HG03439 (cell line): ENCODE data around the gene WDFY1.
A peak's percentile ranks its signal among the peaks of the same experiment; 100 is the strongest.

Experiments used
- ATAC-seq: cut with Tn5 transposase; IDR thresholded peaks from one replicate; pipeline ENCODE4 v1.9.1; 2021; ENCODE audit warnings: mild to moderate bottlenecking, moderate library complexity; ENCODE audit not compliant: unreplicated experiment

WDFY1 gene

GRCh38 chr2:223944703-223945531, at the start of gene WDFY1:
WDFY1 (minus strand) TSS chr2:223945335; CDS start chr2:223945284, 51 bp downstream.
- ATAC-seq: peak; percentile 72

DNA sequence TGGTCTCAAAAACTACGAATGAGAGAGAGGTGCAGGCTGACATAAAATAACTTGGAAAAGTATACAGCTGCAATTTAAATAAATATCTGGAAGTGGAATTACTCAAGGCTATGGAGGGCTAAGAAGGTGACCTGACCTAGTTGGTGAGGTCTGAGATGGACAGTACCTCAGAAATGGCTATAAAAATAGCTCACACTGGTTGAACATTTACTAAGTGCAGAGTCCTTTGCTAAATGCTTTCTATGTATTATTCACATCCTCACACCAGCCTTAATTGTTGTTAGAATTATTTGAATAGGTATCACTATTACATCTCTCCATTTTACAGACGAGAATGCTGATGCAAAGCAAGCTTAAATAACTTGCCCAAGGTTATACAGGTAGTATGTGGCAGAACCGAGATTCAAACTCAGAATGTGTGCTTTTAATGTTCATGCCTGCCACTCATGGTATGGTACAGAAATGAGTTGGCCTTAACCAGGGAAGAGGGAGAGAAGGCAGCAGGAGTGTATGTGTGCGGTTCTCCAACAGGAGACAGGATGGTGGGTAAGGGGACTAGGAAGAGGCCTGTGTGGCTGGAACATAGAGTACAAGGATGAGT, 49.5 kb upstream of the WDFY1 start:
- ATAC-seq: no peak

- peak; percentile 62 for ATAC-seq
Observed at GRCh38 chr2:223993634-223994232, 48.6 kb upstream of the WDFY1 start.

- no peak for ATAC-seq
Observed at GRCh38 chr2:223991611-223992010, 46.5 kb upstream of the WDFY1 start.

- no peak for ATAC-seq
Observed at GRCh38 chr2:223989856-223990232, 44.7 kb upstream of the WDFY1 start.

DNA sequence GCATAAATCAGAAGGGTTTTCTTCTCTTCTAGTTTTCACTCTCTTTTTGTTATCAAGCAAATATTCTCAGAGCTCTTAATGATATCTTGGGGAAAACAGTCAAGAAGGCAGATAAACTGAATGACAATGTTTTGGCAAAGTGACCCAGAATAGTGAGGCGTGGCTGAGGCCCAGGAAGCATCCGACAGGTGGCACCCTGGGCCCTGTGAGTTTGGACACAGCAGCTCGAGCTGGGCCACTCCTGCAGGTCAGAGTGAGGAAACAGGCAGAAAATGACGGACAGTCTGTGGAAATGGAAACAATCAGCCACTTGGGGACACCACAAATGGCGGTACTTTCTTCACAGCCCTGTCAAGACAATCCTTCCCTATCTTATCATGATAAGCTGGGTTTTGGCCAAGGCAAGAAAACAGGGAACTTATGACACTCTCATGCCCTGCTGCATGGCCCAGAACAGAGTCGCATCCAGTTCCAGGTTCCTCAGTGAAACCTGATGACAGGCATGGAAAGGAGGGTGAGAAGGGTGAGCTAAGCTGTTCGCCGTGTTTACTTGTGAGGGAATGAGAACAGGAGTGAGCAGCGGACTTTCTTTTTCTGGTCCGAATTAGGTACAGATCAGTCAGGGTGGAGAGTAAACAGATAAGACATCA, 44.2 kb upstream of the WDFY1 start:
- ATAC-seq: no peak

DNA sequence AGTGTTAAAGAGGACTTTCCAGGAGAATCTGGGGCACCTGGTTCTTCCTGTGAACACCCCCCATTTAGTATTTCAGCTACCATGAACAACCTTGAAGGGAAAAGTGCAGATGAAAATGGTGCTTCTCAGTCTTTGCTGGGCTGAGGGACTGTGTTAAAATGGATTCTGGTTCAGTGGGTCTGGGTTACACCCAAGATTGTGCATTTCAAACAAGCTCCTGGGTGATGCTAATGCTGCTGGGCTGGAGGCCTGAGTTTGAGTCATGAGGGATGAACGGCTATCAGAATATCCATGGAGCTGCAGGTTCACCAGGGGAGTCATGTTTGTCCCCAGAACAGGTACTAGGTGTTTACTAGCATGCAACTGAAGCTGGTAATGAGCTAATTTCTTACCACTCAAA, 36.1 kb upstream of the WDFY1 start:
- no peak for ATAC-seq

- ATAC-seq: no peak
Observed at GRCh38 chr2:223980803-223981202, 35.7 kb upstream of the WDFY1 start.

DNA sequence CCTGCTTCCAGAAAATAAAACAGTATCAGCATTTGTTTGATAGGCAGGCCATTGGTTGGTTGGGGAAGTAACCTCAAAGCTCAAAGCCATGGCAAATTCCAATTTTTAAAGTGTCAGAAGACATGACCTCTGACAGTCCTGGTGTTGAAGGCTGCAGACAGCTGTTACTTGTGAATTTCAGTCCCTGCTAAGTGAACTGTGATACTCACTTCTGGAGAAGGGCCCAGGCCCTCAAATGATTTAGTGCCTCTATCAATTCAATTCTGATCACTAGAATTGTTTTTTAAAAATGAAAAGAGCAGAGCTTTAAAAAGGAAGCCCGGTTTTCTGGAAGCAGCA, 35.2 kb upstream of the WDFY1 start:
- no peak for ATAC-seq

- ATAC-seq: no peak
Observed at GRCh38 chr2:223979730-223980396, 34.7 kb upstream of the WDFY1 start.

- no peak for ATAC-seq
Observed at GRCh38 chr2:223978451-223978850, 33.3 kb upstream of the WDFY1 start.

GRCh38 chr2:223976635-223977226, 31.6 kb upstream of the WDFY1 start:
- ATAC-seq: no peak

- ATAC-seq: no peak
Observed at GRCh38 chr2:223973606-223974005, 28.5 kb upstream of the WDFY1 start.

GRCh38 chr2:223972656-223973102, 27.5 kb upstream of the WDFY1 start:
- ATAC-seq: no peak

DNA sequence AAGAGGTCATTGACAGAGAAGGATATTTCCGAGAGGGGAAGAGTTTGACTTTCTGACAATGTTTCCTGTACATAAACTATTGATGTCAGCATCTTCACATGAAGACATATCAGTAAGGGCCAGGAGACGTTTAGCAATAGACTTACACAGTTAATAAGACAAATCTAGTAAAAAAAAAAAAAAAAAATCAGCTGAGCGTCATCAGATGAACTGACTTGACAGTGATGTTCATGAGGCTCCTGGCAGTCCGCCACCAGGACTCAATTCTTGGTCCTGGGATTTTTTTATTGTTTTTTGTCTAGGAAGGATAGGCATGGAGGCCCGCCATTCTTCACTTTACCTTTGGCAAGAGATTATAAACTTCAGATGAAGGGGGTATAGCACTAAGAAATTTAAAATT, 26.6 kb upstream of the WDFY1 start:
- no peak for ATAC-seq

GRCh38 chr2:223970343-223971128, 25.4 kb upstream of the WDFY1 start:
- ATAC-seq: peak; percentile 77

DNA sequence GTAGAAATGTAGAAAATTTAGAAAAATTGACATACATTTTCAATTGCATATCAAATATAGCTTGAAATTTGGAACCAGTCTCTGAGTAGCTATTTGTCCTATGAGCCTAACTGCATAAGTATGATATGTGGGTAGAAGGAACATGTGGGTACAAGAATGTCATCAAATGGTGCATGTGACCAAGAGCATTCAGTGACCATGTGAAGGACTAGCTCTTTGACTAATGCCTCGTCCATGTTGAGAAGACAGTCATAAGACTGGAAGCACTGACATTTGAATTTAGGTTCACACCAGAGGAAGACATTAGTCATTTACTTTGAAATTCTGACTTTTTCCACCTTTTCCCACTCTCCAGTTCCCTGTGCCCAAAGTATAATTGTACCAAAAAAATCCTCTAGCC, 24.7 kb upstream of the WDFY1 start:
- ATAC-seq: no peak

DNA sequence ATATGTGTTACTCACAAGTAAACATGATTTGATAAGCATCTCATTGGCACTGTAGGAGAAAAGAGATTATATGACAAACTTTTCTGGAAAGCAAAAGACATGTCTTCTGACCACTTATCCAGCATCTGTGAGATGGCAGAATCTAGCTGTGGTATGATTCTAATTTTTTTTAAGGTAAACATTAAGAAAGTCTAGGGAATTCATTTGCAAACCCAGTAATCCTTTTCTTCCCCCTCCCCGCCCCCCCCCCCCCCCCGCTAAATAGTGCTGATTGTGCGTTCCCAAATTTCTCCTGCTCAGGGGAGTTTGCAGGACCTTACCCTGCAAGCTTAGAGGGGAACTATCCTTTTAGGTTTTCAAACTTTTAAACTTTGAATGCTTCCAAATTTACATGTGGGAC, 24.2 kb upstream of the WDFY1 start:
- ATAC-seq: no peak

GRCh38 chr2:223967981-223968380, 22.8 kb upstream of the WDFY1 start:
- ATAC-seq: no peak

- ATAC-seq: no peak
Observed at GRCh38 chr2:223959688-223960087, 14.6 kb upstream of the WDFY1 start.
